Breast epithelium (tissue), 4 donors: ENCODE results near the gene MAD1L1. TPM values are rescaled to one million over a fixed set of nuclear protein-coding genes. Genes with fewer than 3 reads are reported as not detected.

Source experiments
- DNase-seq, 2 donors: peaks; one replicate each; pipeline ENCODE4 v3.0.0-alpha.2; 2019; ENCODE audit warnings: low spot score in 2 of 2
- H3K27ac ChIP-seq, 2 donors: fragments of 200-600 bp; sonication (generic) in 1 of 2; one replicate each; pipeline ENCODE4 v1.5.1; 2016 to 2019; ENCODE audit warnings: mild to moderate bottlenecking in 1 of 2
- H3K27me3 ChIP-seq, 2 donors: fragments of 200-600 bp; sonication (generic) in 1 of 2; one replicate each; pipeline versions ENCODE4 v1.5.1 to v1.6.0; 2017 to 2019; ENCODE audit warnings: control low read depth in 1 of 2, mild to moderate bottlenecking in 1 of 2
- H3K36me3 ChIP-seq: fragments of 200-600 bp; one replicate; pipeline ENCODE4 v1.5.1; 2019
- H3K4me1 ChIP-seq, 2 donors: fragments of 200-600 bp; sonication (generic); one replicate each; pipeline ENCODE4 v1.5.1; 2016 to 2019; ENCODE audit warnings: control low read depth in 1 of 2
- H3K4me3 ChIP-seq, 3 donors: fragments of 200-600 bp; sonication (generic); 1 replicate in 2 of 3; 2 replicates in 1 of 3; pipeline ENCODE4 v1.5.1; 2016 to 2019; ENCODE audit warnings: mild to moderate bottlenecking in 3 of 3, moderate library complexity in 2 of 3
- H3K9me3 ChIP-seq, 2 donors: fragments of 200-600 bp; sonication (generic) in 1 of 2; one replicate each; pipeline ENCODE4 v1.5.1; 2016 to 2019; ENCODE audit warnings: control low read depth in 1 of 2
- CTCF ChIP-seq, 3 donors: fragments of 450-650 bp; IDR thresholded peaks; one replicate each; pipeline ENCODE4 v1.5.1; 2016 to 2017; ENCODE audit warnings: antibody characterized with exemption in 3 of 3, mild to moderate bottlenecking in 3 of 3, moderate library complexity in 3 of 3
- POLR2A ChIP-seq: fragments of 450-650 bp; IDR thresholded peaks from one replicate; pipeline ENCODE4 v1.6.1; 2016; ENCODE audit warnings: antibody characterized with exemption, mild to moderate bottlenecking, moderate library complexity
- POLR2AphosphoS5 ChIP-seq, 3 donors: sonication (generic); formaldehyde crosslinking; IDR thresholded peaks; one replicate each; pipeline ENCODE4 v1.6.1; 2017; ENCODE audit warnings: antibody characterized with exemption in 3 of 3
- intact Hi-C: fragments of 100-400 bp; cut with DNase I; formaldehyde crosslinking; loops from one replicate; pipeline ENCODE4 v1.15.1; 2023; ENCODE audit warnings: low total_unique reads
- total RNA-seq, 3 donors: library from RNA; depleted of rRNA; stranded (reverse); fragments of >200 nt; gene quantifications; one replicate each; pipeline ENCODE4 v1.1.0, GENCODE V29; 2016

MAD1L1 gene
- total RNA-seq, 3 donors from 2014 or later, result 27.7 to 33.9 (median 28.8) TPM

- Histone ChIP-seq H3K27ac (no peak overlapping the region), H3K9me3 (no peaks in the 10 kb centered on the region), H3K4me1 (no peaks in the 10 kb centered on the region), H3K27me3 (no peaks in the 10 kb centered on the region), H3K36me3 (no peaks in the 10 kb centered on the region), H3K4me3 (no peak overlapping the region)
- TF ChIP-seq POLR2A, result no peak
- intact Hi-C loops, result no loop called here
- no peak for DNase-seq
These were observed 182.3 kb downstream of the MAD1L1 start for GRCh38 chr7:2050511-2050866.

DNA sequence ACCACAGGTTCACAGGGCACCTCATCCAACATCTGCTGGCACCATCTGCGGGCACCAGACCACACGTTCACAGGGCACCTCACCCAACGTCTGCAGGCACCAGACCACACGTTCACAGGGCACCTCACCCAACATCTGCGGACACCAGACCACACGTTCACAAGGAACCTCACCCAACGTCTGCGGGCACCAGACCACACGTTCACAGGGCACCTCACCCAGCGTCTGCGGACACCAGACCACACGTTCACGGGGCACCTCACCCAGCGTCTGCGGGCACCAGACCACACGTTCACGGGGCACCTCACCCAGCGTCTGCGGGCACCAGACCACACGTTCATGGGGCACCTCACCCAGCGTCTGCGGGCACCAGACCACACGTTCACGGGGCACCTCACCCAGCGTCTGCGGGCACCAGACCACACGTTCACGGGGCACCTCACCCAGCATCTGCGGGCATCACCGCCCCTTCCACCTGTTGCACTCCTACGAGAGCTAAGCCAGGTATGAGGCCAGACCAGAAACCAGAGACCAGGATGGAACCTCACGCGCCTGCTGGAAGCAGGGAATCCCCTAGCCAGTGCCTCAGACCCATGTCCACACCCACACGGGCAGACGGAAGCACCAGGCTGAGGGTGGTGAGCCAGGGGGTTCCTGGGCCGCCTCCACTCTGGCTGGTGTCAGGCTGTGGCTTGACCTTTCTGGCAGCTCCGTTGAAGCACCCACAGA, 182.8 kb downstream of the MAD1L1 start:
- intact Hi-C loops, result no loop called here
- no peaks in the 10 kb centered on the region for H3K4me1 ChIP-seq
- H3K36me3 ChIP-seq, result no peaks in the 10 kb centered on the region
- no peak for DNase-seq
- H3K4me3 ChIP-seq, result no peak overlapping the region
- no peaks in the 10 kb centered on the region for H3K27me3 ChIP-seq
- H3K9me3 ChIP-seq, result no peaks in the 10 kb centered on the region
- no peak for TF ChIP-seq POLR2AphosphoS5 (IDR thresholded peaks at IDR 0.05)
- no peak for TF ChIP-seq POLR2A
- TF ChIP-seq CTCF (IDR thresholded peaks at IDR 0.05), result no peak
- no peak overlapping the region for H3K27ac ChIP-seq

DNA sequence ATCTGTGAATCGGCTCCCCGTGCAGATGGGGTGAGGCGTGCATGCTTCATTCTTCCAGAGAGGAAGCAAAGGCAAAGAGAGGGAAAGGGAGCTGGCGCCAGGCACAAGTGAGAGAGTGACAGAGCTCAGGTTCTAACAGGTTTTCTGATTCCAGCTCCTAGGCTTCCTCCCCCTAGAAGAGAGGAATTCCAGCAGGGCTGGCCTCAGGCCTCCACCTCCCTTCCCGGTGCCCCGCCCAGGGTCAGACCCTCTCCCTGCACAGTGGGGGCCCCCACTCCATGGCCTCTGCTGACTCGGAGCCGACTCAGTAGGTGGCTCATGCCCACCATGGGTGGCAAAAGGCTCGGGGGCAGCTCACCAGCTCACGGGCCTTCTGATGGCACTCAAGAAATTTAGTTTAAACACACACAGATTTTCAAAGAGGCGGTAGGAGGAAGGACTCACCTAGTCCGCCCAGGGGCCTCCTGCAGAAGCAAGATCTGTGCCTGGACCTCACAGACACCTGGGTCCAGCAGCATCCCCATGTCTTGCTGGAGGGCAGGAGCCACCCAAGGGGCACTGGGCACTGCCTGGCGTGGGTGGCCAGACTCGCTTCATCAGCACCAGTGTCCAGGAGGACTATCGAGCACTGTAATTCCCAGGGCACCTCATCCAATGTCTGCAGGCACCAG, 183.5 kb downstream of the MAD1L1 start:
- intact Hi-C loops, result no loop called here
- no peak overlapping the region for H3K4me3 ChIP-seq
- no peak for DNase-seq
- no peaks in the 10 kb centered on the region for H3K36me3 ChIP-seq
- H3K27me3 ChIP-seq, result no peaks in the 10 kb centered on the region
- H3K27ac ChIP-seq, result no peak overlapping the region
- no peaks in the 10 kb centered on the region for H3K9me3 ChIP-seq
- no peak for TF ChIP-seq POLR2AphosphoS5 (IDR thresholded peaks at IDR 0.05)
- TF ChIP-seq CTCF (IDR thresholded peaks at IDR 0.05), result no peak
- no peak for TF ChIP-seq POLR2A
- H3K4me1 ChIP-seq, result no peaks in the 10 kb centered on the region

GRCh38 chr7:2048531-2048930, 184.2 kb downstream of the MAD1L1 start:
- no peak for DNase-seq
- Histone ChIP-seq H3K27ac (no peak overlapping the region), H3K4me1 (no peaks in the 10 kb centered on the region), H3K36me3 (no peaks in the 10 kb centered on the region), H3K27me3 (no peaks in the 10 kb centered on the region), H3K9me3 (no peaks in the 10 kb centered on the region), H3K4me3 (no peak overlapping the region)
- intact Hi-C loops, result no loop called here
- TF ChIP-seq POLR2AphosphoS5 (IDR thresholded peaks at IDR 0.05) (no peak), CTCF (IDR thresholded peaks at IDR 0.05) (no peak), POLR2A (no peak)

- intact Hi-C loops, result no loop called here
- Histone ChIP-seq H3K36me3 (no peaks in the 10 kb centered on the region), H3K4me1 (no peaks in the 10 kb centered on the region), H3K27me3 (no peaks in the 10 kb centered on the region), H3K27ac (no peak overlapping the region), H3K4me3 (no peak overlapping the region), H3K9me3 (no peaks in the 10 kb centered on the region)
- TF ChIP-seq POLR2AphosphoS5 (IDR thresholded peaks at IDR 0.05) (no peak), POLR2A (no peak), CTCF (IDR thresholded peaks at IDR 0.05) (no peak)
- DNase-seq, result no peak
These were observed 184.7 kb downstream of the MAD1L1 start for GRCh38 chr7:2048006-2048405.
